BLaER1 (cell line): ENCODE results near the gene EIPR1.

ENCODE experiments used
- H3K27ac ChIP-seq: shearing (Covaris generic); formaldehyde crosslinking; 2 replicates; pipeline ENCODE4 v1.8.1; 2022
- H3K27me3 ChIP-seq: shearing (Covaris generic); formaldehyde crosslinking; 2 replicates; pipeline ENCODE4 v1.8.1; 2022
- H3K36me3 ChIP-seq: shearing (Covaris generic); formaldehyde crosslinking; 2 replicates; pipeline ENCODE4 v1.8.1; 2022
- H3K4me1 ChIP-seq: shearing (Covaris generic); formaldehyde crosslinking; 2 replicates; pipeline ENCODE4 v1.8.1; 2022
- H3K4me2 ChIP-seq: shearing (Covaris generic); formaldehyde crosslinking; 2 replicates; pipeline ENCODE4 v1.8.1; 2022
- H3K4me3 ChIP-seq: shearing (Covaris generic); formaldehyde crosslinking; 2 replicates; pipeline ENCODE4 v1.8.1; 2022
- H3K9ac ChIP-seq: shearing (Covaris generic); formaldehyde crosslinking; 2 replicates; pipeline ENCODE4 v1.8.1; 2022
- H3K9me3 ChIP-seq: shearing (Covaris generic); formaldehyde crosslinking; 2 replicates; pipeline ENCODE4 v1.8.1; 2022
- H4K20me1 ChIP-seq: shearing (Covaris generic); formaldehyde crosslinking; 2 replicates; pipeline ENCODE4 v1.8.1; 2022
- Cebpa-rat ChIP-seq: shearing (Covaris generic); IDR thresholded peaks from 2 replicates; pipeline ENCODE4 v1.8.1; 2022

EIPR1 gene

GRCh38 chr2:3141696-3142095 lies 235.9 kb downstream of the EIPR1 start:
- TF ChIP-seq Cebpa-rat = no peak
- H3K4me2 ChIP-seq = peak overlapping the region; percentile 81
- H3K36me3 ChIP-seq = no peaks in the 10 kb centered on the region
- peaks cover 8% of the 10 kb centered on the region; the same call in 1 of the 2 replicates for H3K9me3 ChIP-seq
- H3K9ac ChIP-seq = no peak overlapping the region
- H3K27ac ChIP-seq = no peak overlapping the region
- H4K20me1 ChIP-seq = peaks cover 19% of the 10 kb centered on the region; the same call in 1 of the 2 replicates
- H3K4me3 ChIP-seq = no peak overlapping the region
- peaks cover 53% of the 10 kb centered on the region for H3K4me1 ChIP-seq
- peaks cover 4% of the 10 kb centered on the region; the same call in 1 of the 2 replicates for H3K27me3 ChIP-seq

DNA sequence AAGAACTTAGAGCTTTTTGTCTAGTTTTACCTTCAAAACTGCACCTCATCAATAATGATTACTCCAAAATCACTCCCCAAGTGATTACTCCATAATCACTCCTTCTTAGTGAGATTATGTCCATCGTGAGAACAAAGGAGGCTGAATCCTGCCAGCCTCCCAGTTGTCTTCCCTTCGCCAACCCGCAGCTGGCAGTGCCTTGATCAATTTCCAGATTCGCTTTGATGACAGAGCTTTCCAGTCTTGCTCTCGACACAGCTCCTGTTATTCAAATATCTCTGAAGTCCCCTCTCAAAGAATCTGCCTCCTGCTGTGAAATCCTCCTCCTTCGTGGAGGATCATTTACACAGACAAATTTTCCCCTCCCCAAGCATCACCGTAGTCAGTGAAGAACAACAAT lies 237.7 kb downstream of the EIPR1 start:
- Histone ChIP-seq H3K9me3 (peaks cover 17% of the 10 kb centered on the region), H3K27me3 (peaks cover 4% of the 10 kb centered on the region; the same call in 1 of the 2 replicates)
- TF ChIP-seq Cebpa-rat = no peak

More for the DNA sequence above, 237.7 kb downstream of the EIPR1 start:
- Histone ChIP-seq H3K4me2 (no peak overlapping the region), H3K4me1 (peaks cover 35% of the 10 kb centered on the region), H3K36me3 (no peaks in the 10 kb centered on the region), H3K9ac (no peak overlapping the region), H3K27ac (no peak overlapping the region), H4K20me1 (peaks cover 13% of the 10 kb centered on the region; the same call in 1 of the 2 replicates), H3K4me3 (no peak overlapping the region)
